GM19193 (cell line): ENCODE results near the gene MYO1E.

Source experiments
- POLR2A ChIP-seq: IDR thresholded peaks from 4 replicates; pipeline ENCODE4 v1.6.1; 2011; ENCODE audit not compliant: insufficient read depth, insufficient read length; ENCODE audit errors: extremely low read depth

Gene MYO1E

GRCh38 chr15:59172289-59172901, 200.3 kb downstream of the MYO1E start:
- TF ChIP-seq POLR2A: no peak

GRCh38 chr15:59171067-59171397, 201.6 kb downstream of the MYO1E start:
- no peak for TF ChIP-seq POLR2A

- TF ChIP-seq POLR2A: no peak
Observed at GRCh38 chr15:59170295-59171066, 202.2 kb downstream of the MYO1E start.

GRCh38 chr15:59169251-59169708, 203.4 kb downstream of the MYO1E start:
- TF ChIP-seq POLR2A: no peak

GRCh38 chr15:59168536-59168935, 204.1 kb downstream of the MYO1E start:
- no peak for TF ChIP-seq POLR2A

GRCh38 chr15:59166601-59167265, 205.9 kb downstream of the MYO1E start:
- no peak for TF ChIP-seq POLR2A

GRCh38 chr15:59166166-59166565, 206.5 kb downstream of the MYO1E start:
- TF ChIP-seq POLR2A: no peak

- TF ChIP-seq POLR2A: no peak
Observed at GRCh38 chr15:59165726-59166125, 206.9 kb downstream of the MYO1E start.

GRCh38 chr15:59160880-59161593, 211.6 kb downstream of the MYO1E start:
- TF ChIP-seq POLR2A: no peak

GRCh38 chr15:59159210-59159609, 213.5 kb downstream of the MYO1E start:
- no peak for TF ChIP-seq POLR2A

GRCh38 chr15:59158701-59159034, 214.0 kb downstream of the MYO1E start:
- no peak for TF ChIP-seq POLR2A

GRCh38 chr15:59157840-59158700, 214.6 kb downstream of the MYO1E start:
- TF ChIP-seq POLR2A: no peak

- no peak for TF ChIP-seq POLR2A
Observed at GRCh38 chr15:59157396-59157795, 215.3 kb downstream of the MYO1E start.

- TF ChIP-seq POLR2A: no peak
Observed at GRCh38 chr15:59155431-59155830, 217.2 kb downstream of the MYO1E start.
